Prostate gland (tissue), 2 donors: ENCODE data around the gene PRKG1.

Experiments
- POLR2AphosphoS5 ChIP-seq: sonication (generic); formaldehyde crosslinking; IDR thresholded peaks from one replicate; pipeline ENCODE4 v1.6.1; 2017; ENCODE audit warnings: antibody characterized with exemption
- TF ChIP-seq, protein P1 (sequence below), 4 experiments: fragments of 200-600 bp in 2 of 4; fragments of 450-650 bp in 2 of 4; sonication (generic) in 2 of 4; IDR thresholded peaks; 1 replicate in 3 of 4; 2 replicates in 1 of 4; pipeline ENCODE4 v1.5.1; 2016 to 2019; ENCODE audit warnings: antibody characterized with exemption in 4 of 4, mild to moderate bottlenecking in 2 of 4, moderate library complexity in 2 of 4

DNA sequence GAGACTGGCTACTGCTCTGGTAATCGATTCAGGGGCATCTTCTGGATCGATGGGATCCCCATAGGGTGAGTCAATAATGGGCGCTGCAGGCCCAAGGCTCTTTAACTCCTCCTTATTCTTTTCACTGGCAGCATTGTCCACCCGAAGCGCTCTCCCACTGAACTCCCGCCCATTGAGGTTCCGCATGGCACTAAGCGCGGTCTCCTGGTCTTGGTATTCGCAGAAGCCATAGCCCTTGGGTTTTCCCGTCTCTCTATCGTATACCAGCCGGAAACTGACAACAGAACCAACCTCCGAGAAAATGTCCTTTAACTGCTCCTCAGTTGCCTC, 624.8 kb downstream of the PRKG1 start:
- TF ChIP-seq, protein P1, sequence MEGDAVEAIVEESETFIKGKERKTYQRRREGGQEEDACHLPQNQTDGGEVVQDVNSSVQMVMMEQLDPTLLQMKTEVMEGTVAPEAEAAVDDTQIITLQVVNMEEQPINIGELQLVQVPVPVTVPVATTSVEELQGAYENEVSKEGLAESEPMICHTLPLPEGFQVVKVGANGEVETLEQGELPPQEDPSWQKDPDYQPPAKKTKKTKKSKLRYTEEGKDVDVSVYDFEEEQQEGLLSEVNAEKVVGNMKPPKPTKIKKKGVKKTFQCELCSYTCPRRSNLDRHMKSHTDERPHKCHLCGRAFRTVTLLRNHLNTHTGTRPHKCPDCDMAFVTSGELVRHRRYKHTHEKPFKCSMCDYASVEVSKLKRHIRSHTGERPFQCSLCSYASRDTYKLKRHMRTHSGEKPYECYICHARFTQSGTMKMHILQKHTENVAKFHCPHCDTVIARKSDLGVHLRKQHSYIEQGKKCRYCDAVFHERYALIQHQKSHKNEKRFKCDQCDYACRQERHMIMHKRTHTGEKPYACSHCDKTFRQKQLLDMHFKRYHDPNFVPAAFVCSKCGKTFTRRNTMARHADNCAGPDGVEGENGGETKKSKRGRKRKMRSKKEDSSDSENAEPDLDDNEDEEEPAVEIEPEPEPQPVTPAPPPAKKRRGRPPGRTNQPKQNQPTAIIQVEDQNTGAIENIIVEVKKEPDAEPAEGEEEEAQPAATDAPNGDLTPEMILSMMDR (IDR thresholded peaks at IDR 0.05), result no peak
- TF ChIP-seq POLR2AphosphoS5, result no peak
